RPMI8226 (cell line): ENCODE measurements around the gene OR10H2.
"Not testable (repeated sequence)": the region's sequence is repeated elsewhere in the genome, so short reads cannot be mapped to it uniquely, and the experiment has no call there.

Experiments
- DNase-seq: peaks from one replicate; pipeline ENCODE4 v3.0.0-alpha.2; 2015

OR10H2 gene

GRCh38 chr19:15774159-15774558 lies 46.3 kb downstream of the OR10H2 start:
- not testable (repeated sequence) for DNase-seq

DNA sequence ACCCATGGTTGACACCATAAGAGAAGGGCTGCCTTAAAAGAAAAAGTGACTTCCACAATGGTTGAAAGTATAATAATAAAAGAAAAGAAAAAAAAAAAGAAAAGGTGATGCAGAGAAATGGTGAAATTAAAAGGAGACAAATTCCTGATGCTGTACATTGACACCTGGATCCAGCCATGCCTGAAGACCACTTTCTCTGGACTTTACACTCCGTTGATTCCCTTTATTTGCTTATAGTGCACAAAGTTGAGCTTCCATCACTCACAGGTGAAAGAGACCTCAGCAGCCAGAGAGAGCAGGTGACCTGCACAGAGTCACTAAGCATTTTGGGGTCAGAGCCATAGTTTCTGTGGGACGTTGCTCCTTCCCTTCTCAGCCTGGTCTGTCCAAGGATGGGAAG lies 47.4 kb downstream of the OR10H2 start:
- DNase-seq = no peak

DNA sequence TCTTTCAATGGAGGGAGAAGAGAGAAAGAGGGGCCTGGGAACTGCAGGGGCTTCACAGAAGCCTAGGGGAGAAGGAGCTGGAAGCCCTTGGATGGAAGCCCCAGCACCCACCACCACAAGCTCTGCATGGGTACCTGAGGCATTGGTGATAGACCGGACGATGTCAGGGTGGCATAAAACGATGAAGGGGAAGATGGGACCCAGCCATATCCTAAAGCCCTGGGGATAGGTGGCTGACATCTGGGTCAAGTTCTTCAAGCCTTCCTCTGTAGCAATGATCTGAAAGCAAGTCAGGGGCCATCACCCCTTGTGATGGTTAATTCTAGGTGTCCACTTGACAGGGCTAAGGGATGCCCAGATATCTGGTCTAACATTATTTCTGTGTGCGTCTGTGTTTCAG lies 48.4 kb downstream of the OR10H2 start:
- DNase-seq = no peak

- no peak for DNase-seq
These were observed 49.5 kb downstream of the OR10H2 start for GRCh38 chr19:15776991-15777970.
